SK-N-MC (cell line): ENCODE results near the gene EXOSC10.

Experiments used
- DNase-seq: peaks from one replicate; pipeline ENCODE4 v3.0.0-alpha.2; 2011; ENCODE audit warnings: low read depth, low spot score
- H3K27ac ChIP-seq: fragments of 200-600 bp; sonication (generic); 2 replicates; pipeline ENCODE4 v1.5.1; 2016; ENCODE audit warnings: mixed run types
- H3K36me3 ChIP-seq: fragments of 200-600 bp; sonication (generic); 2 replicates; pipeline ENCODE4 v1.6.1; 2017; ENCODE audit warnings: antibody characterized with exemption, low read length, mixed read lengths; ENCODE audit not compliant: insufficient read depth
- H3K4me3 ChIP-seq: fragments of 200-600 bp; sonication (generic); 2 replicates; pipeline ENCODE4 v1.5.1; 2016
- H3K9ac ChIP-seq: fragments of 200-600 bp; sonication (generic); 2 replicates; pipeline ENCODE4 v1.8.0; 2017; ENCODE audit warnings: mixed run types, mixed read lengths; ENCODE audit not compliant: insufficient read length
- H3K9me3 ChIP-seq: fragments of 200-600 bp; sonication (generic); 2 replicates; pipeline ENCODE4 v1.6.1; 2017; ENCODE audit warnings: low read depth, mild to moderate bottlenecking, antibody characterized with exemption, low read length, moderate library complexity, mixed read lengths
- EZH2 ChIP-seq: fragments of 200-600 bp; sonication (generic); IDR thresholded peaks from one replicate; pipeline ENCODE4 v1.6.1; 2017; ENCODE audit warnings: antibody characterized with exemption
- FOXP2 ChIP-seq: optimal IDR thresholded peaks from 2 replicates; pipeline ENCODE3; 2011; ENCODE audit warnings: mild to moderate bottlenecking, moderate library complexity; ENCODE audit not compliant: insufficient read depth; ENCODE audit errors: extremely low read length, control extremely low read depth
- POLR2AphosphoS5 ChIP-seq: IDR thresholded peaks from 2 replicates; pipeline ENCODE4 v1.6.1; 2012; ENCODE audit warnings: mild to moderate bottlenecking, low read depth, low read length, borderline replicate concordance

The EXOSC10 gene

GRCh38 chr1:11031624-11032262 is 67.9 kb downstream of the EXOSC10 start:
- TF ChIP-seq POLR2AphosphoS5 (peak; percentile 16; the same call in 1 of the 2 replicates), FOXP2 (no peak)
- H3K27ac ChIP-seq, result no peak overlapping the region
- H3K36me3 ChIP-seq, result peaks cover 7% of the 10 kb centered on the region; the same call in 1 of the 2 replicates

GRCh38 chr1:11030865-11031264 is 68.8 kb downstream of the EXOSC10 start:
- TF ChIP-seq POLR2AphosphoS5, result peak; percentile 21; the same call in 1 of the 2 replicates
- no peak for TF ChIP-seq FOXP2
- H3K9ac ChIP-seq, result no peak overlapping the region
- no peak for DNase-seq
- H3K36me3 ChIP-seq, result peaks cover 16% of the 10 kb centered on the region
- H3K27ac ChIP-seq, result no peak overlapping the region
- no peak overlapping the region for H3K4me3 ChIP-seq
- H3K9me3 ChIP-seq, result no peaks in the 10 kb centered on the region

More at GRCh38 chr1:11031624-11032262, 67.9 kb downstream of the EXOSC10 start:
- H3K4me3 ChIP-seq, result no peak overlapping the region
- no peak for DNase-seq
- H3K9ac ChIP-seq, result no peak overlapping the region
- no peaks in the 10 kb centered on the region for H3K9me3 ChIP-seq

- no peak for DNase-seq
- peaks cover 44% of the 10 kb centered on the region for H3K36me3 ChIP-seq
- no peaks in the 10 kb centered on the region for H3K9me3 ChIP-seq
- TF ChIP-seq EZH2, result no peak
- TF ChIP-seq FOXP2, result no peak
- no peak for TF ChIP-seq POLR2AphosphoS5
- no peak overlapping the region for H3K9ac ChIP-seq
- no peak overlapping the region for H3K27ac ChIP-seq
- no peak overlapping the region for H3K4me3 ChIP-seq
These were observed 71.7 kb downstream of the EXOSC10 start for GRCh38 chr1:11028018-11028417.

- no peak overlapping the region for H3K4me3 ChIP-seq
- no peaks in the 10 kb centered on the region for H3K9me3 ChIP-seq
- TF ChIP-seq FOXP2, result no peak
- no peak for TF ChIP-seq POLR2AphosphoS5
- TF ChIP-seq EZH2, result no peak
- peaks cover 50% of the 10 kb centered on the region for H3K36me3 ChIP-seq
- H3K9ac ChIP-seq, result no peak overlapping the region
- DNase-seq, result no peak
- no peak overlapping the region for H3K27ac ChIP-seq
These were observed 72.4 kb downstream of the EXOSC10 start for GRCh38 chr1:11027316-11027715.

- H3K27ac ChIP-seq, result no peak overlapping the region
- DNase-seq, result no peak
- H3K4me3 ChIP-seq, result no peak overlapping the region
- H3K36me3 ChIP-seq, result peaks cover 54% of the 10 kb centered on the region
- TF ChIP-seq FOXP2 (no peak), POLR2AphosphoS5 (peak; percentile 11; the same call in 1 of the 2 replicates), EZH2 (no peak)
- no peaks in the 10 kb centered on the region for H3K9me3 ChIP-seq
- no peak overlapping the region for H3K9ac ChIP-seq
These were observed 72.8 kb downstream of the EXOSC10 start for GRCh38 chr1:11026903-11027302.

GRCh38 chr1:11026052-11026451 is 73.6 kb downstream of the EXOSC10 start:
- no peak for DNase-seq
- Histone ChIP-seq H3K9ac (no peak overlapping the region), H3K9me3 (no peaks in the 10 kb centered on the region), H3K27ac (no peak overlapping the region), H3K36me3 (peaks cover 63% of the 10 kb centered on the region), H3K4me3 (no peak overlapping the region)
- TF ChIP-seq EZH2 (no peak), POLR2AphosphoS5 (no peak), FOXP2 (no peak)

GRCh38 chr1:11025618-11026017 is 74.1 kb downstream of the EXOSC10 start:
- Histone ChIP-seq H3K27ac (no peak overlapping the region), H3K9me3 (no peaks in the 10 kb centered on the region), H3K36me3 (peaks cover 67% of the 10 kb centered on the region), H3K4me3 (no peak overlapping the region), H3K9ac (no peak overlapping the region)
- no peak for DNase-seq
- no peak for TF ChIP-seq EZH2
- no peak for TF ChIP-seq POLR2AphosphoS5

GRCh38 chr1:11024874-11025203 is 74.8 kb downstream of the EXOSC10 start:
- Histone ChIP-seq H3K27ac (peak overlapping the region; percentile 22), H3K9ac (no peak overlapping the region), H3K9me3 (no peaks in the 10 kb centered on the region), H3K36me3 (peaks cover 75% of the 10 kb centered on the region), H3K4me3 (no peak overlapping the region)
- TF ChIP-seq EZH2, result no peak
- no peak for TF ChIP-seq POLR2AphosphoS5
- DNase-seq, result no peak
